ENCODE data around the gene MRPS14. TPM values are rescaled to one million over a fixed set of nuclear protein-coding genes. Genes with fewer than 3 reads are reported as not detected.
"Not testable (repeated sequence)": the region's sequence is repeated elsewhere in the genome, so short reads cannot be mapped to it uniquely, and the experiment has no call there.

MRPS14 gene
- total RNA-seq, 1 donor from 2014 or later, result 14.7 TPM

- no peaks in the 10 kb centered on the region for H3K27me3 ChIP-seq
- TF ChIP-seq CTCF (IDR thresholded peaks at IDR 0.05) (no peak), POLR2A (IDR thresholded peaks at IDR 0.05) (no peak), POLR2AphosphoS5 (IDR thresholded peaks at IDR 0.05; ENCODE audit: insufficient read depth in 1 of 2, low read depth in 1 of 2) (no peak)
- H3K4me1 ChIP-seq, result no peaks in the 10 kb centered on the region
- intact Hi-C loops (cut with DNase I), result no loop called here
- no peaks in the 10 kb centered on the region for H3K9me3 ChIP-seq
- H3K36me3 ChIP-seq, result no peaks in the 10 kb centered on the region
- no peak overlapping the region for H3K27ac ChIP-seq
- no peak overlapping the region for H3K4me3 ChIP-seq
- no peak for DNase-seq (ENCODE audit: extremely low spot score in 2 of 2)
Measured at GRCh38 chr1:175045519-175045918, 22.3 kb upstream of the MRPS14 start.

- Histone ChIP-seq H3K9me3 (no peaks in the 10 kb centered on the region), H3K27me3 (no peaks in the 10 kb centered on the region), H3K4me1 (no peaks in the 10 kb centered on the region), H3K36me3 (no peaks in the 10 kb centered on the region), H3K4me3 (no peak overlapping the region), H3K27ac (no peak overlapping the region)
- no peak for TF ChIP-seq POLR2A (IDR thresholded peaks at IDR 0.05)
- no peak for TF ChIP-seq POLR2AphosphoS5 (IDR thresholded peaks at IDR 0.05; ENCODE audit: insufficient read depth in 1 of 2, low read depth in 1 of 2)
- TF ChIP-seq CTCF (IDR thresholded peaks at IDR 0.05), result no peak
- intact Hi-C loops (cut with DNase I), result no loop called here
- no peak for DNase-seq (ENCODE audit: extremely low spot score in 2 of 2)
Measured at GRCh38 chr1:175045097-175045496, 21.9 kb upstream of the MRPS14 start.

- H3K36me3 ChIP-seq; H3K27ac ChIP-seq; H3K4me1 ChIP-seq; H3K4me3 ChIP-seq; H3K9me3 ChIP-seq; DNase-seq (ENCODE audit: extremely low spot score in 2 of 2); intact Hi-C loops (cut with DNase I); H3K27me3 ChIP-seq: not testable (repeated sequence)
Measured at GRCh38 chr1:175044591-175044990, 21.4 kb upstream of the MRPS14 start.

- intact Hi-C loops (cut with DNase I), result no loop called here
- no peaks in the 10 kb centered on the region for H3K4me1 ChIP-seq
- no peaks in the 10 kb centered on the region for H3K27me3 ChIP-seq
- DNase-seq (ENCODE audit: extremely low spot score in 2 of 2), result no peak
- no peaks in the 10 kb centered on the region for H3K9me3 ChIP-seq
- TF ChIP-seq POLR2A (IDR thresholded peaks at IDR 0.05) (no peak), POLR2AphosphoS5 (IDR thresholded peaks at IDR 0.05; ENCODE audit: insufficient read depth in 1 of 2, low read depth in 1 of 2) (no peak)
- no peak overlapping the region for H3K4me3 ChIP-seq
- H3K27ac ChIP-seq, result no peak overlapping the region
- no peaks in the 10 kb centered on the region for H3K36me3 ChIP-seq
Measured at GRCh38 chr1:175043824-175044223, 20.6 kb upstream of the MRPS14 start.

GRCh38 chr1:175042650-175043049 is 19.4 kb upstream of the MRPS14 start:
- no peak for TF ChIP-seq POLR2A (IDR thresholded peaks at IDR 0.05)
- no peak for TF ChIP-seq CTCF (IDR thresholded peaks at IDR 0.05)
- no peak for TF ChIP-seq POLR2AphosphoS5 (IDR thresholded peaks at IDR 0.05; ENCODE audit: insufficient read depth in 1 of 2, low read depth in 1 of 2)
- H3K4me1 ChIP-seq, result no peaks in the 10 kb centered on the region
- no peaks in the 10 kb centered on the region for H3K36me3 ChIP-seq
- no peaks in the 10 kb centered on the region for H3K27me3 ChIP-seq
- intact Hi-C loops (cut with DNase I), result no loop called here
- no peaks in the 10 kb centered on the region for H3K9me3 ChIP-seq
- DNase-seq (ENCODE audit: extremely low spot score in 2 of 2), result no peak
- H3K27ac ChIP-seq, result no peak overlapping the region
- H3K4me3 ChIP-seq, result no peak overlapping the region

- Histone ChIP-seq H3K27ac (no peak overlapping the region), H3K9me3 (no peaks in the 10 kb centered on the region), H3K4me3 (no peak overlapping the region), H3K4me1 (no peaks in the 10 kb centered on the region), H3K36me3 (no peaks in the 10 kb centered on the region), H3K27me3 (no peaks in the 10 kb centered on the region)
- intact Hi-C loops (cut with DNase I), result no loop called here
- no peak for DNase-seq (ENCODE audit: extremely low spot score in 2 of 2)
- TF ChIP-seq POLR2A (IDR thresholded peaks at IDR 0.05) (no peak), POLR2AphosphoS5 (IDR thresholded peaks at IDR 0.05; ENCODE audit: insufficient read depth in 1 of 2, low read depth in 1 of 2) (no peak), CTCF (IDR thresholded peaks at IDR 0.05) (no peak)
Measured at GRCh38 chr1:175040324-175040879, 17.2 kb upstream of the MRPS14 start.
